ENCODE results near the gene HAGHL.

The HAGHL gene

GRCh38 chr16:728890-729744 lies 2.2 kb downstream of the HAGHL start:
- TF ChIP-seq CTCF (conservative IDR thresholded peaks at IDR 0.05; ENCODE audit: control insufficient read depth, insufficient read depth, low read depth, low read length): no peak
- no peak for DNase-seq (ENCODE audit: low read depth)
- H3K4me3 ChIP-seq (ENCODE audit: control insufficient read depth, low read depth, low read length): peak overlapping the region; percentile 33

- no peak for TF ChIP-seq CTCF (conservative IDR thresholded peaks at IDR 0.05; ENCODE audit: control insufficient read depth, insufficient read depth, low read depth, low read length)
- no peak overlapping the region for H3K4me3 ChIP-seq (ENCODE audit: control insufficient read depth, low read depth, low read length)
- DNase-seq (ENCODE audit: low read depth): no peak
Observed at GRCh38 chr16:729768-730665, 3.1 kb downstream of the HAGHL start.

- H3K4me3 ChIP-seq (ENCODE audit: control insufficient read depth, low read depth, low read length): no peak overlapping the region
- TF ChIP-seq CTCF (conservative IDR thresholded peaks at IDR 0.05; ENCODE audit: control insufficient read depth, insufficient read depth, low read depth, low read length): no peak
- no peak for DNase-seq (ENCODE audit: low read depth)
Observed at GRCh38 chr16:730666-731509, 4.0 kb downstream of the HAGHL start.

GRCh38 chr16:732332-732731 lies 5.4 kb downstream of the HAGHL start:
- H3K4me3 ChIP-seq (ENCODE audit: control insufficient read depth, low read depth, low read length): no peak overlapping the region
- no peak for TF ChIP-seq CTCF (conservative IDR thresholded peaks at IDR 0.05; ENCODE audit: control insufficient read depth, insufficient read depth, low read depth, low read length)
- DNase-seq (ENCODE audit: low read depth): no peak

GRCh38 chr16:732936-733335 lies 6.0 kb downstream of the HAGHL start:
- DNase-seq (ENCODE audit: low read depth): no peak
- TF ChIP-seq CTCF (conservative IDR thresholded peaks at IDR 0.05; ENCODE audit: control insufficient read depth, insufficient read depth, low read depth, low read length): no peak
- no peak overlapping the region for H3K4me3 ChIP-seq (ENCODE audit: control insufficient read depth, low read depth, low read length)
